GM23338 (cell line): Measurements from ENCODE around the gene SCAPER. TPM values are rescaled to one million over a fixed set of nuclear protein-coding genes. Genes with fewer than 3 reads are reported as not detected.

Source experiments
- ATAC-seq: fragments of 200-7000 bp; cut with Tn5 transposase; 3 replicates; pipeline ENCODE4 v1.9.1; 2020
- DNase-seq: peaks from one replicate; pipeline ENCODE4 v3.0.0-alpha.2; 2015; ENCODE audit warnings: low spot score
- H2AFZ ChIP-seq: fragments of 200-600 bp; sonication (generic); 2 replicates; pipeline ENCODE4 v1.8.0; 2016; ENCODE audit warnings: antibody characterized with exemption, mild to moderate bottlenecking, moderate library complexity
- H3F3A ChIP-seq: fragments of 200-600 bp; sonication (generic); replicated peaks from 2 replicates; pipeline ENCODE4 v1.8.0; 2017; ENCODE audit warnings: antibody characterized with exemption, mixed run types, low read depth
- H3K27ac ChIP-seq: fragments of 200-600 bp; sonication (generic); 2 replicates; pipeline ENCODE4 v1.6.1; 2016; ENCODE audit warnings: low read depth
- H3K27me3 ChIP-seq: fragments of 200-600 bp; sonication (generic); 2 replicates; pipeline ENCODE4 v1.8.0; 2016; ENCODE audit warnings: mild to moderate bottlenecking, mixed run types, moderate library complexity; ENCODE audit not compliant: insufficient read depth
- H3K36me3 ChIP-seq: fragments of 200-600 bp; sonication (generic); 2 replicates; pipeline ENCODE4 v1.8.0; 2016; ENCODE audit warnings: mild to moderate bottlenecking; ENCODE audit not compliant: insufficient read depth
- H3K4me1 ChIP-seq: fragments of 200-600 bp; sonication (generic); 2 replicates; pipeline ENCODE4 v1.8.0; 2016; ENCODE audit warnings: mild to moderate bottlenecking, moderate library complexity; ENCODE audit not compliant: insufficient read depth
- H3K4me2 ChIP-seq: fragments of 200-600 bp; sonication (generic); 2 replicates; pipeline ENCODE4 v1.7.1; 2017; ENCODE audit warnings: mixed run types
- H3K4me3 ChIP-seq: fragments of 200-600 bp; sonication (generic); 2 replicates; pipeline ENCODE4 v1.6.1; 2016; ENCODE audit warnings: mixed run types
- H3K79me2 ChIP-seq: fragments of 200-600 bp; sonication (generic); replicated peaks from 2 replicates; pipeline ENCODE4 v1.8.0; 2017; ENCODE audit warnings: mild to moderate bottlenecking; ENCODE audit not compliant: insufficient read depth
- H3K9me2 ChIP-seq: fragments of 200-600 bp; sonication (generic); 2 replicates; pipeline ENCODE4 v1.8.0; 2017; ENCODE audit not compliant: insufficient read depth
- H4K20me1 ChIP-seq: fragments of 200-600 bp; sonication (generic); replicated peaks from 2 replicates; pipeline ENCODE4 v1.8.0; 2017; ENCODE audit warnings: mild to moderate bottlenecking; ENCODE audit not compliant: insufficient read depth
- H3K27ac Mint-ChIP-seq: 2 replicates; pipeline ENCODE4 v1.8.0; 2020; ENCODE audit warnings: inconsistent platforms, mild to moderate bottlenecking, moderate library complexity, mixed read lengths
- H3K27me3 Mint-ChIP-seq: 3 replicates; pipeline ENCODE4 v1.8.0; 2022; ENCODE audit warnings: low read depth, mild to moderate bottlenecking, moderate library complexity, mixed read lengths, inconsistent platforms; ENCODE audit not compliant: insufficient read depth, poor library complexity
- H3K36me3 Mint-ChIP-seq: 3 replicates; pipeline ENCODE4 v1.8.0; 2021; ENCODE audit warnings: low read depth, mild to moderate bottlenecking, inconsistent platforms, moderate library complexity, mixed read lengths
- H3K4me1 Mint-ChIP-seq: 3 replicates; pipeline ENCODE4 v1.8.0; 2020; ENCODE audit warnings: mild to moderate bottlenecking, inconsistent platforms, mixed read lengths
- H3K4me3 Mint-ChIP-seq: 3 replicates; pipeline ENCODE4 v1.8.0; 2021; ENCODE audit warnings: moderate library complexity, mild to moderate bottlenecking, inconsistent platforms, mixed read lengths
- H3K9me3 Mint-ChIP-seq: 3 replicates; pipeline ENCODE4 v1.8.0; 2020; ENCODE audit warnings: moderate library complexity, mild to moderate bottlenecking, inconsistent platforms, mixed read lengths
- CREB1 ChIP-seq: fragments of 250-450 bp; sonication (Bioruptor Pico); IDR thresholded peaks from 2 replicates; pipeline ENCODE4 v1.5.0; 2020; ENCODE audit warnings: low read depth, mild to moderate bottlenecking, moderate library complexity
- EZH2 ChIP-seq: fragments of 200-600 bp; sonication (generic); IDR thresholded peaks from one replicate; pipeline ENCODE4 v1.8.0; 2017; ENCODE audit warnings: antibody characterized with exemption, mild to moderate bottlenecking, low read depth; ENCODE audit not compliant: unreplicated experiment
- EZH2phosphoT487 ChIP-seq: fragments of 200-600 bp; sonication (generic); IDR thresholded peaks from one replicate; pipeline ENCODE4 v1.8.1; 2018; ENCODE audit warnings: antibody characterized with exemption; ENCODE audit not compliant: unreplicated experiment
- JUNB ChIP-seq: IDR thresholded peaks from one replicate; pipeline ENCODE4 v1.6.1; 2016; ENCODE audit warnings: antibody characterized with exemption; ENCODE audit not compliant: unreplicated experiment
- NANOG ChIP-seq: IDR thresholded peaks from 2 replicates; pipeline ENCODE4 v1.6.1; 2016; ENCODE audit warnings: antibody characterized with exemption, borderline replicate concordance
- POLR2AphosphoS5 ChIP-seq: IDR thresholded peaks from 2 replicates; pipeline ENCODE4 v1.6.1; 2016; ENCODE audit warnings: antibody characterized with exemption, low read depth
- STAT1 ChIP-seq: IDR thresholded peaks from one replicate; pipeline ENCODE4 v1.6.1; 2016; ENCODE audit warnings: antibody characterized with exemption; ENCODE audit not compliant: unreplicated experiment
- ZNF114 ChIP-seq: fragments of 250-450 bp; sonication (Bioruptor Pico); IDR thresholded peaks from 2 replicates; pipeline ENCODE4 v1.5.0; 2020; ENCODE audit warnings: mild to moderate bottlenecking, moderate library complexity
- ZNF331 ChIP-seq: fragments of 250-450 bp; sonication (Bioruptor Pico); IDR thresholded peaks from 2 replicates; pipeline ENCODE4 v1.5.0; 2020; ENCODE audit warnings: low read depth, mild to moderate bottlenecking, moderate library complexity
- polyA plus RNA-seq: library from polyadenylated mRNA; unstranded; fragments of >200 nt; fragmentation: Nextera tagmentation; extraction: Ambion mirVana; gene quantifications from 2 replicates; pipeline ENCODE4 v1.2.1, GENCODE V29; 2016
- total RNA-seq: library from RNA; depleted of rRNA; stranded (reverse); fragments of >200 nt; shearing (Covaris generic); gene quantifications from 2 replicates; pipeline ENCODE4 v1.2.3, GENCODE V29; 2014
- TF ChIP-seq, protein P1 (sequence below): IDR thresholded peaks from one replicate; pipeline ENCODE4 v1.6.1; 2018; ENCODE audit warnings: antibody characterized with exemption; ENCODE audit not compliant: unreplicated experiment
- TF ChIP-seq, protein P2 (sequence below): fragments of 250-450 bp; sonication (Bioruptor Pico); IDR thresholded peaks from 2 replicates; pipeline ENCODE4 v1.5.0; 2020; ENCODE audit warnings: mild to moderate bottlenecking, moderate library complexity
- TF ChIP-seq, protein P3 (sequence below), 2 experiments: fragments of 200-600 bp in 1 of 2; sonication (generic) in 1 of 2; conservative IDR thresholded peaks; 2 replicates each; pipeline versions ENCODE4 v1.5.1 to v1.6.1; 2016 to 2017; ENCODE audit warnings: antibody characterized with exemption in 2 of 2, low read depth in 2 of 2, mild to moderate bottlenecking in 2 of 2, moderate library complexity in 1 of 2
- TF ChIP-seq, protein P4 (sequence below): IDR thresholded peaks from 2 replicates; pipeline ENCODE4 v1.6.1; 2016; ENCODE audit warnings: antibody characterized with exemption

Gene SCAPER
- total and polyA plus RNA-seq, 2 experiments from 2014 or later: 9.1 to 17.6 TPM

DNA sequence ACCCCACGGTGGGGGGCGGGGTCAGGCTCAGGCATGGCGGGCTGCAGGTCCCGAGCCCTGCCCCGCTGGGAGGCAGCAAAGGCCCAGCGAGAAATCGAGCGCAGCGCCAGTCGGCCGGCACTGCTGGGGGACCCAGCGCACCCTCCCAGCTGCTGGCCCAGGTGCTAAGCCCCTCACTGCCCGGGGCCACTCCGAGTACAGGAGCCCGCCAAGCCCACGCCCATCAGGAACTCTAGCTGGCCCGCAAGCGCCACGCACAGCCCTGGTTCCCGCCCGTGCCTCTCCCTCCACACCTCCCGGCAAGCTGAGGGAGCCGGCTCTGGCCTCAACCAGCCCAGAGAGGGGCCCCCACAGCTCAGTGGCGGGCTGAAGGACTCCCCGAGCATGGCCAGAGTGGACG lies 29.2 kb downstream of the SCAPER start:
- no peaks in the 10 kb centered on the region for H3K27me3 ChIP-seq
- no peaks in the 10 kb centered on the region for H3K4me1 ChIP-seq
- no peak overlapping the region for H3K4me2 ChIP-seq
- no peaks in the 10 kb centered on the region for H3K9me2 ChIP-seq
- no peak overlapping the region for H3K27ac ChIP-seq
- H3K4me1 Mint-ChIP-seq: peaks cover 4% of the 10 kb centered on the region; the same call in 2 of the 3 replicates
- H4K20me1 ChIP-seq: no peaks in the 10 kb centered on the region; the same call in 1 of the 2 replicates
- TF ChIP-seq EZH2: no peak
- TF ChIP-seq CREB1: no peak
- TF ChIP-seq STAT1: no peak
- no peak for TF ChIP-seq ZNF331
- TF ChIP-seq, protein P1, sequence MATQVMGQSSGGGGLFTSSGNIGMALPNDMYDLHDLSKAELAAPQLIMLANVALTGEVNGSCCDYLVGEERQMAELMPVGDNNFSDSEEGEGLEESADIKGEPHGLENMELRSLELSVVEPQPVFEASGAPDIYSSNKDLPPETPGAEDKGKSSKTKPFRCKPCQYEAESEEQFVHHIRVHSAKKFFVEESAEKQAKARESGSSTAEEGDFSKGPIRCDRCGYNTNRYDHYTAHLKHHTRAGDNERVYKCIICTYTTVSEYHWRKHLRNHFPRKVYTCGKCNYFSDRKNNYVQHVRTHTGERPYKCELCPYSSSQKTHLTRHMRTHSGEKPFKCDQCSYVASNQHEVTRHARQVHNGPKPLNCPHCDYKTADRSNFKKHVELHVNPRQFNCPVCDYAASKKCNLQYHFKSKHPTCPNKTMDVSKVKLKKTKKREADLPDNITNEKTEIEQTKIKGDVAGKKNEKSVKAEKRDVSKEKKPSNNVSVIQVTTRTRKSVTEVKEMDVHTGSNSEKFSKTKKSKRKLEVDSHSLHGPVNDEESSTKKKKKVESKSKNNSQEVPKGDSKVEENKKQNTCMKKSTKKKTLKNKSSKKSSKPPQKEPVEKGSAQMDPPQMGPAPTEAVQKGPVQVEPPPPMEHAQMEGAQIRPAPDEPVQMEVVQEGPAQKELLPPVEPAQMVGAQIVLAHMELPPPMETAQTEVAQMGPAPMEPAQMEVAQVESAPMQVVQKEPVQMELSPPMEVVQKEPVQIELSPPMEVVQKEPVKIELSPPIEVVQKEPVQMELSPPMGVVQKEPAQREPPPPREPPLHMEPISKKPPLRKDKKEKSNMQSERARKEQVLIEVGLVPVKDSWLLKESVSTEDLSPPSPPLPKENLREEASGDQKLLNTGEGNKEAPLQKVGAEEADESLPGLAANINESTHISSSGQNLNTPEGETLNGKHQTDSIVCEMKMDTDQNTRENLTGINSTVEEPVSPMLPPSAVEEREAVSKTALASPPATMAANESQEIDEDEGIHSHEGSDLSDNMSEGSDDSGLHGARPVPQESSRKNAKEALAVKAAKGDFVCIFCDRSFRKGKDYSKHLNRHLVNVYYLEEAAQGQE: no peak
- TF ChIP-seq NANOG: no peak
- no peak for TF ChIP-seq ZNF114
- TF ChIP-seq, protein P2, sequence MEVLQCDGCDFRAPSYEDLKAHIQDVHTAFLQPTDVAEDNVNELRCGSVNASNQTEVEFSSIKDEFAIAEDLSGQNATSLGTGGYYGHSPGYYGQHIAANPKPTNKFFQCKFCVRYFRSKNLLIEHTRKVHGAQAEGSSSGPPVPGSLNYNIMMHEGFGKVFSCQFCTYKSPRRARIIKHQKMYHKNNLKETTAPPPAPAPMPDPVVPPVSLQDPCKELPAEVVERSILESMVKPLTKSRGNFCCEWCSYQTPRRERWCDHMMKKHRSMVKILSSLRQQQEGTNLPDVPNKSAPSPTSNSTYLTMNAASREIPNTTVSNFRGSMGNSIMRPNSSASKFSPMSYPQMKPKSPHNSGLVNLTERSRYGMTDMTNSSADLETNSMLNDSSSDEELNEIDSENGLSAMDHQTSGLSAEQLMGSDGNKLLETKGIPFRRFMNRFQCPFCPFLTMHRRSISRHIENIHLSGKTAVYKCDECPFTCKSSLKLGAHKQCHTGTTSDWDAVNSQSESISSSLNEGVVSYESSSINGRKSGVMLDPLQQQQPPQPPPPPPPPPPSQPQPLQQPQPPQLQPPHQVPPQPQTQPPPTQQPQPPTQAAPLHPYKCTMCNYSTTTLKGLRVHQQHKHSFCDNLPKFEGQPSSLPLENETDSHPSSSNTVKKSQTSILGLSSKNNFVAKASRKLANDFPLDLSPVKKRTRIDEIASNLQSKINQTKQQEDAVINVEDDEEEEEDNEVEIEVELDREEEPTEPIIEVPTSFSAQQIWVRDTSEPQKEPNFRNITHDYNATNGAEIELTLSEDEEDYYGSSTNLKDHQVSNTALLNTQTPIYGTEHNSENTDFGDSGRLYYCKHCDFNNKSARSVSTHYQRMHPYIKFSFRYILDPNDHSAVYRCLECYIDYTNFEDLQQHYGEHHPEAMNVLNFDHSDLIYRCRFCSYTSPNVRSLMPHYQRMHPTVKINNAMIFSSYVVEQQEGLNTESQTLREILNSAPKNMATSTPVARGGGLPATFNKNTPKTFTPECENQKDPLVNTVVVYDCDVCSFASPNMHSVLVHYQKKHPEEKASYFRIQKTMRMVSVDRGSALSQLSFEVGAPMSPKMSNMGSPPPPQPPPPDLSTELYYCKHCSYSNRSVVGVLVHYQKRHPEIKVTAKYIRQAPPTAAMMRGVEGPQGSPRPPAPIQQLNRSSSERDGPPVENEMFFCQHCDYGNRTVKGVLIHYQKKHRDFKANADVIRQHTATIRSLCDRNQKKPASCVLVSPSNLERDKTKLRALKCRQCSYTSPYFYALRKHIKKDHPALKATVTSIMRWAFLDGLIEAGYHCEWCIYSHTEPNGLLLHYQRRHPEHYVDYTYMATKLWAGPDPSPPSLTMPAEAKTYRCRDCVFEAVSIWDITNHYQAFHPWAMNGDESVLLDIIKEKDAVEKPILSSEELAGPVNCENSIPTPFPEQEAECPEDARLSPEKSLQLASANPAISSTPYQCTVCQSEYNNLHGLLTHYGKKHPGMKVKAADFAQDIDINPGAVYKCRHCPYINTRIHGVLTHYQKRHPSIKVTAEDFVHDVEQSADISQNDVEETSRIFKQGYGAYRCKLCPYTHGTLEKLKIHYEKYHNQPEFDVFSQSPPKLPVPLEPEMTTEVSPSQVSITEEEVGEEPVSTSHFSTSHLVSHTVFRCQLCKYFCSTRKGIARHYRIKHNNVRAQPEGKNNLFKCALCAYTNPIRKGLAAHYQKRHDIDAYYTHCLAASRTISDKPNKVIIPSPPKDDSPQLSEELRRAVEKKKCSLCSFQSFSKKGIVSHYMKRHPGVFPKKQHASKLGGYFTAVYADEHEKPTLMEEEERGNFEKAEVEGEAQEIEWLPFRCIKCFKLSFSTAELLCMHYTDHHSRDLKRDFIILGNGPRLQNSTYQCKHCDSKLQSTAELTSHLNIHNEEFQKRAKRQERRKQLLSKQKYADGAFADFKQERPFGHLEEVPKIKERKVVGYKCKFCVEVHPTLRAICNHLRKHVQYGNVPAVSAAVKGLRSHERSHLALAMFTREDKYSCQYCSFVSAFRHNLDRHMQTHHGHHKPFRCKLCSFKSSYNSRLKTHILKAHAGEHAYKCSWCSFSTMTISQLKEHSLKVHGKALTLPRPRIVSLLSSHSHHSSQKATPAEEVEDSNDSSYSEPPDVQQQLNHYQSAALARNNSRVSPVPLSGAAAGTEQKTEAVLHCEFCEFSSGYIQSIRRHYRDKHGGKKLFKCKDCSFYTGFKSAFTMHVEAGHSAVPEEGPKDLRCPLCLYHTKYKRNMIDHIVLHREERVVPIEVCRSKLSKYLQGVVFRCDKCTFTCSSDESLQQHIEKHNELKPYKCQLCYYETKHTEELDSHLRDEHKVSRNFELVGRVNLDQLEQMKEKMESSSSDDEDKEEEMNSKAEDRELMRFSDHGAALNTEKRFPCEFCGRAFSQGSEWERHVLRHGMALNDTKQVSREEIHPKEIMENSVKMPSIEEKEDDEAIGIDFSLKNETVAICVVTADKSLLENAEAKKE: no peak
- no peak for TF ChIP-seq EZH2phosphoT487
- TF ChIP-seq, protein P3, sequence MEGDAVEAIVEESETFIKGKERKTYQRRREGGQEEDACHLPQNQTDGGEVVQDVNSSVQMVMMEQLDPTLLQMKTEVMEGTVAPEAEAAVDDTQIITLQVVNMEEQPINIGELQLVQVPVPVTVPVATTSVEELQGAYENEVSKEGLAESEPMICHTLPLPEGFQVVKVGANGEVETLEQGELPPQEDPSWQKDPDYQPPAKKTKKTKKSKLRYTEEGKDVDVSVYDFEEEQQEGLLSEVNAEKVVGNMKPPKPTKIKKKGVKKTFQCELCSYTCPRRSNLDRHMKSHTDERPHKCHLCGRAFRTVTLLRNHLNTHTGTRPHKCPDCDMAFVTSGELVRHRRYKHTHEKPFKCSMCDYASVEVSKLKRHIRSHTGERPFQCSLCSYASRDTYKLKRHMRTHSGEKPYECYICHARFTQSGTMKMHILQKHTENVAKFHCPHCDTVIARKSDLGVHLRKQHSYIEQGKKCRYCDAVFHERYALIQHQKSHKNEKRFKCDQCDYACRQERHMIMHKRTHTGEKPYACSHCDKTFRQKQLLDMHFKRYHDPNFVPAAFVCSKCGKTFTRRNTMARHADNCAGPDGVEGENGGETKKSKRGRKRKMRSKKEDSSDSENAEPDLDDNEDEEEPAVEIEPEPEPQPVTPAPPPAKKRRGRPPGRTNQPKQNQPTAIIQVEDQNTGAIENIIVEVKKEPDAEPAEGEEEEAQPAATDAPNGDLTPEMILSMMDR (conservative IDR thresholded peaks at IDR 0.05; ENCODE audit: low read depth in 2 of 2): no peak
- TF ChIP-seq JUNB: no peak
- TF ChIP-seq POLR2AphosphoS5: no peak
- TF ChIP-seq, protein P4, sequence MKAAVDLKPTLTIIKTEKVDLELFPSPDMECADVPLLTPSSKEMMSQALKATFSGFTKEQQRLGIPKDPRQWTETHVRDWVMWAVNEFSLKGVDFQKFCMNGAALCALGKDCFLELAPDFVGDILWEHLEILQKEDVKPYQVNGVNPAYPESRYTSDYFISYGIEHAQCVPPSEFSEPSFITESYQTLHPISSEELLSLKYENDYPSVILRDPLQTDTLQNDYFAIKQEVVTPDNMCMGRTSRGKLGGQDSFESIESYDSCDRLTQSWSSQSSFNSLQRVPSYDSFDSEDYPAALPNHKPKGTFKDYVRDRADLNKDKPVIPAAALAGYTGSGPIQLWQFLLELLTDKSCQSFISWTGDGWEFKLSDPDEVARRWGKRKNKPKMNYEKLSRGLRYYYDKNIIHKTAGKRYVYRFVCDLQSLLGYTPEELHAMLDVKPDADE: no peak
- ATAC-seq (no peak), DNase-seq (no peak)
- H2AFZ ChIP-seq: no peak overlapping the region
- no peak overlapping the region for H3K4me3 Mint-ChIP-seq
- no peak overlapping the region for H3K27ac Mint-ChIP-seq
- no peaks in the 10 kb centered on the region for H3K27me3 Mint-ChIP-seq
- no peaks in the 10 kb centered on the region for H3F3A ChIP-seq
- no peaks in the 10 kb centered on the region for H3K79me2 ChIP-seq
- no peak overlapping the region for H3K4me3 ChIP-seq
- peaks cover 4% of the 10 kb centered on the region; the same call in 1 of the 3 replicates for H3K9me3 Mint-ChIP-seq
- no peaks in the 10 kb centered on the region for H3K36me3 ChIP-seq
- peaks cover 6% of the 10 kb centered on the region; the same call in 2 of the 3 replicates for H3K36me3 Mint-ChIP-seq
